ENCODE results near the gene MKRN2.
"Not testable (repeated sequence)": the region's sequence is repeated elsewhere in the genome, so short reads cannot be mapped to it uniquely, and the experiment has no call there.

Gene MKRN2

GRCh38 chr3:12556690-12557472 is at the start of gene MKRN2:
TSS of gene MKRN2 (plus strand) at chr3:12557087. CDS start at chr3:12557151, 64 bp downstream.
- DNase-seq: peak; percentile 91

- no peak for DNase-seq
These were observed 49.2 kb upstream of the MKRN2 start for GRCh38 chr3:12507591-12508281.

GRCh38 chr3:12508291-12508700 is 48.6 kb upstream of the MKRN2 start:
- DNase-seq: no peak

- no peak for DNase-seq
These were observed 47.4 kb upstream of the MKRN2 start for GRCh38 chr3:12509466-12509865.

GRCh38 chr3:12512534-12513118 is 44.3 kb upstream of the MKRN2 start:
- no peak for DNase-seq

GRCh38 chr3:12513694-12514446 is 43.0 kb upstream of the MKRN2 start:
- no peak for DNase-seq

- no peak for DNase-seq
These were observed 41.3 kb upstream of the MKRN2 start for GRCh38 chr3:12515631-12516030.

- DNase-seq: no peak
These were observed 40.0 kb upstream of the MKRN2 start for GRCh38 chr3:12516873-12517272.

- no peak for DNase-seq
These were observed 38.4 kb upstream of the MKRN2 start for GRCh38 chr3:12518261-12519028.

- no peak for DNase-seq
These were observed 35.9 kb upstream of the MKRN2 start for GRCh38 chr3:12521010-12521409.

GRCh38 chr3:12522721-12523120 is 34.2 kb upstream of the MKRN2 start:
- DNase-seq: no peak

GRCh38 chr3:12527757-12528143 is 29.1 kb upstream of the MKRN2 start:
- DNase-seq: no peak

- no peak for DNase-seq
These were observed 24.7 kb upstream of the MKRN2 start for GRCh38 chr3:12532182-12532581.

GRCh38 chr3:12536423-12536822 is 20.5 kb upstream of the MKRN2 start:
- DNase-seq: no peak

- DNase-seq: no peak
These were observed 15.3 kb upstream of the MKRN2 start for GRCh38 chr3:12541625-12542024.

GRCh38 chr3:12543497-12543896 is 13.4 kb upstream of the MKRN2 start:
- DNase-seq: not testable (repeated sequence)

GRCh38 chr3:12544652-12545472 is 12.0 kb upstream of the MKRN2 start:
- no peak for DNase-seq

- no peak for DNase-seq
These were observed 11.5 kb upstream of the MKRN2 start, which contains the start of gene MKRN2OS for GRCh38 chr3:12545473-12545791. TSS of gene MKRN2OS (minus strand) at chr3:12545499. CDS start at chr3:12545464, 35 bp downstream.

GRCh38 chr3:12549971-12550760 is 6.7 kb upstream of the MKRN2 start:
- no peak for DNase-seq

- DNase-seq: no peak
These were observed 2.9 kb upstream of the MKRN2 start for GRCh38 chr3:12553921-12554391.

GRCh38 chr3:12556314-12556689 is 585 bp upstream of the MKRN2 start:
- no peak for DNase-seq

All from activated CD4-positive, alpha-beta T cell treated with anti-CD3 and anti-CD28 coated beads, Interleukin-10, Interleukin-2, amounts not matched to agents 100 ng/mL and 50 ng/mL, durations not matched to agents 16 hours and 8 hours (primary cell).